Upper lobe of right lung (tissue), 1 donor: ENCODE data around the gene PTPRC. TPM values are rescaled to one million over a fixed set of nuclear protein-coding genes. Genes with fewer than 3 reads are reported as not detected.

Source experiments
- ATAC-seq: fragments of 200-7000 bp; cut with Tn5 transposase; one replicate; pipeline ENCODE4 v1.9.1; 2020; ENCODE audit warnings: mild to moderate bottlenecking, moderate library complexity
- DNase-seq: peaks from one replicate; pipeline ENCODE4 v3.0.0-alpha.2; 2020
- H3K27ac ChIP-seq: fragments of 200-600 bp; one replicate; pipeline ENCODE4 v1.8.0; 2022
- H3K27me3 ChIP-seq: fragments of 200-600 bp; one replicate; pipeline ENCODE4 v1.8.0; 2022; ENCODE audit warnings: mild to moderate bottlenecking
- H3K36me3 ChIP-seq: fragments of 200-600 bp; one replicate; pipeline ENCODE4 v1.8.0; 2022
- H3K4me1 ChIP-seq: fragments of 200-600 bp; one replicate; pipeline ENCODE4 v1.8.0; 2022
- H3K4me3 ChIP-seq: fragments of 200-600 bp; one replicate; pipeline ENCODE4 v1.8.0; 2022; ENCODE audit warnings: mild to moderate bottlenecking
- H3K9me3 ChIP-seq: fragments of 200-600 bp; one replicate; pipeline ENCODE4 v1.8.0; 2022
- intact Hi-C: fragments of 100-400 bp; cut with DNase I; formaldehyde crosslinking; loops from one replicate; pipeline ENCODE4 v1.11.0; 2022
- total RNA-seq: library from RNA; stranded (reverse); fragmentation: NEBNext Ultra II Directional; extraction: Animal tissue kit (Norgen Biotek cat#: 25700); gene quantifications from one replicate; pipeline ENCODE4 v1.2.1, GENCODE V29; 2021
- TF ChIP-seq, protein P1 (sequence below): fragments of 200-600 bp; IDR thresholded peaks from one replicate; pipeline ENCODE4 v1.8.0; 2022; ENCODE audit warnings: antibody characterized with exemption
- donor health status: DM: no; HTN: yes; CAD: no; lungs with severe emphysema.

The PTPRC gene
- total RNA-seq, 1 donor from 2014 or later, result 127 TPM

DNA sequence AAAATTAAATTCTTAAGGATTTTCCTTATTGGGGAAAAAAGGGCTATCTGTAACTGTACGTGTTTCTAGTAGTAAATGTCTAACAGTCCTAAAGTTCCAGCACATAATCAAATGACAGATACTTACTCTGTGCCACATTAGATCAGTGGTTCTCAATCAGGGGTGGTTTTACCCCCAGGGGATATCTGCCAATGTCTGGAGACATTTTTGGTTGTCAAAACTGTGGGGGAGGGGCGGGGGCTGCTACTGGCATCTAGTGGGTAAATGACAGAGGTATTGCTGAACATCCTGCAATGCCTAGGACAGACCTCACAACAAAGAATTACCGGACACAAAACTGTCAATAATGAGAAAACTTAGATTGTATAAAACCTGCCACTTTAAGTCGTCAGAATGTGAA, 33.4 kb upstream of the PTPRC start:
- Histone ChIP-seq H3K4me1 (no peaks in the 10 kb centered on the region), H3K27me3 (no peaks in the 10 kb centered on the region), H3K36me3 (no peaks in the 10 kb centered on the region), H3K9me3 (no peaks in the 10 kb centered on the region), H3K4me3 (no peak overlapping the region), H3K27ac (no peak overlapping the region)
- ATAC-seq, result no peak
- intact Hi-C loops, result no loop called here
- TF ChIP-seq, protein P1, sequence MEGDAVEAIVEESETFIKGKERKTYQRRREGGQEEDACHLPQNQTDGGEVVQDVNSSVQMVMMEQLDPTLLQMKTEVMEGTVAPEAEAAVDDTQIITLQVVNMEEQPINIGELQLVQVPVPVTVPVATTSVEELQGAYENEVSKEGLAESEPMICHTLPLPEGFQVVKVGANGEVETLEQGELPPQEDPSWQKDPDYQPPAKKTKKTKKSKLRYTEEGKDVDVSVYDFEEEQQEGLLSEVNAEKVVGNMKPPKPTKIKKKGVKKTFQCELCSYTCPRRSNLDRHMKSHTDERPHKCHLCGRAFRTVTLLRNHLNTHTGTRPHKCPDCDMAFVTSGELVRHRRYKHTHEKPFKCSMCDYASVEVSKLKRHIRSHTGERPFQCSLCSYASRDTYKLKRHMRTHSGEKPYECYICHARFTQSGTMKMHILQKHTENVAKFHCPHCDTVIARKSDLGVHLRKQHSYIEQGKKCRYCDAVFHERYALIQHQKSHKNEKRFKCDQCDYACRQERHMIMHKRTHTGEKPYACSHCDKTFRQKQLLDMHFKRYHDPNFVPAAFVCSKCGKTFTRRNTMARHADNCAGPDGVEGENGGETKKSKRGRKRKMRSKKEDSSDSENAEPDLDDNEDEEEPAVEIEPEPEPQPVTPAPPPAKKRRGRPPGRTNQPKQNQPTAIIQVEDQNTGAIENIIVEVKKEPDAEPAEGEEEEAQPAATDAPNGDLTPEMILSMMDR, result no peak
- no peak for DNase-seq

DNA sequence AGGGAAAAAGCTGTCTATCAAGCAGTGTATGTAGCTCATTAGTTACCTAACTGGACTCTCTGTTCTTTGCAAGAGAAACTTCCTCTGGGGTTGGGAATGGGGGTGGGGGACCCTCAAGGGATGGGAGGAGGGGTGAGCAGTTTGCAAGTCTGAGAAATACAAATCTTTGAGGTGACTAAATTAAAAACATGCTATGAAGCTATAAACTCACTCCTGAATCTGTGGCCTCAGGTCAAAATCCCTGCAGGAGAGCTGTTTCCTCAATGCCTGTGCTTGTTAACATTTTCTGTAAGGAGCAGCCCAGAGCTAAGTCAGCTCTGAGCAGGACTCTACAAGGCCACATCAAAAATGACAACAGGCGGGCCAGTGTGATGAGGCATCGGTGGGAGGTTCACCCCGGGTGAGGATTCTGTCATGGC, 32.8 kb upstream of the PTPRC start:
- no peak overlapping the region for H3K4me3 ChIP-seq
- no peak overlapping the region for H3K27ac ChIP-seq
- ATAC-seq, result no peak
- TF ChIP-seq, protein P1, result no peak
- H3K4me1 ChIP-seq, result no peaks in the 10 kb centered on the region
- H3K36me3 ChIP-seq, result no peaks in the 10 kb centered on the region
- intact Hi-C loops, result no loop called here
- no peaks in the 10 kb centered on the region for H3K27me3 ChIP-seq
- DNase-seq, result no peak
- H3K9me3 ChIP-seq, result no peaks in the 10 kb centered on the region

DNA sequence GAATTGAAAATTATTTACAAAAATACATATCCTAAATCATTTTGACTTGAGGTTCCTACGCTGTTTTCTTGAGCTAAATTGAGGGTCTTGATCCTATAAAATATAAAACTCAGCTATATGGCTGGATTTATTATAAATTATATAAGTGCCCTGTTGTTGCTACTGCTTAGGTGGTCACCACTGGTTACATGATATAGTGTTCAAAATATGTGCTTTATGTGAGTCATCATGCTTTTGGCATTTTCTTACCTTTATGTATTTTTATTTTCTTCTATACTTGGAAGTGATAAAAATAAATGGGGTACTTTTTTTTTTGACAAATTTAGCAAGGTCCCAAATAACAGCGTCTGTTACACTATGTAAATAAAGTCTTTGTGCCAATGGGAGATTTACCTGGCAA, 31.1 kb upstream of the PTPRC start:
- Histone ChIP-seq H3K27ac (no peak overlapping the region), H3K4me3 (no peak overlapping the region), H3K27me3 (no peaks in the 10 kb centered on the region), H3K9me3 (no peaks in the 10 kb centered on the region), H3K4me1 (no peaks in the 10 kb centered on the region), H3K36me3 (no peaks in the 10 kb centered on the region)
- TF ChIP-seq, protein P1, result no peak
- ATAC-seq (no peak), DNase-seq (no peak)
- intact Hi-C loops, result no loop called here

DNA sequence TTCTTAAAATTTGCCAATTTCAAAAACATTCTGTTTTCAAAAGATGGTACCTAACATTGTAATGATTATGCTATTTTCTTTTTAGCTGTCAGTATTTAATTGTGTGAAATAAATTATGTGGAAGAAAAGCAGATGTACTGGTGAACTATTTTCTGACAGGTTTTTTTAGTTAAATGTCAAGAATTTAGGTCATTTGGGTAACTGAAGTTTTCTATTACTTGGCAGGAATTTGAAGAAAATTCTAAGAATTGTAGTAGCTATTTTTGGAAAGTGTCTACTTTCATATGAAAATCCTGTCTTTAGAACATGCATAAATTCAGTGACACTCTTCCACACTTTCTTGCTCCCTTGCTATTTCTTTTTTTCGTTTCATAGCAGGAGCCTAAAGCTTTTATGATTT, 28.5 kb upstream of the PTPRC start:
- ATAC-seq, result no peak
- TF ChIP-seq, protein P1, result no peak
- intact Hi-C loops, result no loop called here
- no peaks in the 10 kb centered on the region for H3K4me1 ChIP-seq
- no peak overlapping the region for H3K4me3 ChIP-seq
- H3K9me3 ChIP-seq, result no peaks in the 10 kb centered on the region
- DNase-seq, result no peak
- H3K27ac ChIP-seq, result no peak overlapping the region
- no peaks in the 10 kb centered on the region for H3K27me3 ChIP-seq
- H3K36me3 ChIP-seq, result no peaks in the 10 kb centered on the region

DNA sequence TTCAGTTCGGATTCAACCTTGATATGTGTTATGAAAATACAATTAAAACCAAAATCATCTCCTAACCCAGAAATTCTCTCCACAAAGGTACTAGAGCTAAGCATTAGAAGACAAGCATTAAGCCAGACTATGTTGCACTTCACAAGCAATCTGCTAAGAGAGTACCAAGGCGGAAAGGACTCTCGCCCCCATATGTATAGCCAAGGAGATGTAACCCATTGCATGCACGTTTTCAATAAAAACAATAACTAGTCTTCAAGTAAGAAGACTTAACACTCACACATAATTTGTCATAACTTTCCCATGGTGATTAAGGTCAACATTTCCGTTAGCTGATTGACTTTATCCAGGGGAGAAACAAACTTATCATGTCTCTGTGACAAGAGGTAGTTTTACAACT, 27.6 kb upstream of the PTPRC start:
- Histone ChIP-seq H3K9me3 (no peaks in the 10 kb centered on the region), H3K4me3 (no peak overlapping the region), H3K4me1 (no peaks in the 10 kb centered on the region), H3K27ac (no peak overlapping the region), H3K27me3 (no peaks in the 10 kb centered on the region), H3K36me3 (no peaks in the 10 kb centered on the region)
- ATAC-seq (no peak), DNase-seq (no peak)
- TF ChIP-seq, protein P1, result no peak
- intact Hi-C loops, result no loop called here
